CD4-positive, alpha-beta T cell treated with Interleukin-6 for 4 hours (primary cell): ENCODE measurements around the gene NEURL1B.

Source experiments
- DNase-seq: peaks from one replicate; pipeline ENCODE4 v3.0.0-alpha.2; 2020; ENCODE audit warnings: mixed read lengths

Gene NEURL1B

DNA sequence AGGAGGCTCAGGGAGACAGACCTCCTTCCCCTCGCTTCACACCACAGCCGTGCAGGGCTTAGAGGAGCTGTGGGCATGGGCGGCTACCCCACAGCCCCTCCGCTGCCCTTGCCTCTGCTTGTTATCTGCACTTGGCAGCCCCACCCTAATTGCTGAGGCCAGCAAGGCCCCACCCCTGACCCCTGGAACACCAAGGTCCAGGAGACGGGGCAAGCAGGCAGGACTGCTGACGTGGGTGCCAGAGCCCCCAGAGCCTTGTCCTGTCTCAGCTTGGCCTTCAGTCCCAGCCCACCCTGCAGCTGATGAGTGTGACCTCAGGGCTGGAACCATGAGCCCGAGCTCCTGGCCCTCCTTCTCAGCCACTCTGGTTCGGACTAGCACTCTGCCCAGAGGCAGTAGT, 29.1 kb upstream of the NEURL1B start:
- no peak for DNase-seq

DNA sequence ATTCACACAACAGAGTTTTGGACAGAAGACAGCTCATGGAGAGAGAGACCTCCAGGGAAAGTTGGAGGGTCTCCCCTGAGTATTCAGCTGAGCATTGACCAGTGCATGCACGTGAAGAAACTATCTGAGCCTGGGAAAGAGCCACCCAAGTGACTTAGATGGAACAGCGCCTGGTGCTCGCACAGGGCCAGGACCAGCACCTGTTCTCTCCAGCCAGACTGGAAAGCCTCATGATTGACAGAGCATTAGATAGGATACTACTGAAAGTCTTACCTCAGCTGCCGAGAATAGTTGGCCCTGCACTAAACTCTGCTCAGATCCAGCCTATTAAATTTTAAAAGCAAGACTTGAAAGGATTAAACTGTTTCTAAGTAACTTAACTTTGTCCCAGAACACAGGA, 28.3 kb upstream of the NEURL1B start:
- no peak for DNase-seq

DNA sequence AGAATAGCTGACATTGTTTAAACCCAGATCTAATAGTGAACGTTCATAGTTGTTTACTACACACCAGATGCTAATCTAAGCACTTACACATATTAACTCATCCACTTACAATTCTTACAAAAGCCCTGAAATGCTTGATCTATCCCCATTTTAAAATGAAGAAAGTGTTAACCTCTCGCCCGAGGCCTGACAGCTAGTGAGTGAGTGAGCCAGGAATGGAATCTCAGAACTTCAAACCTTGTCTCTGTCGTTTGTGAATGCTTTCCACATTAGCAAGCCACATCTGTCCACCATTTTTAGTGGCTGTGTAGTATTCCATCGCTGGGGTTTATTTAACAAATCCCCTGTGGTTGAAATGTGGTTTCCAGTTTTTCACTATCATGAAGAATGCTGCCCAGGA, 24.9 kb upstream of the NEURL1B start:
- no peak for DNase-seq

DNA sequence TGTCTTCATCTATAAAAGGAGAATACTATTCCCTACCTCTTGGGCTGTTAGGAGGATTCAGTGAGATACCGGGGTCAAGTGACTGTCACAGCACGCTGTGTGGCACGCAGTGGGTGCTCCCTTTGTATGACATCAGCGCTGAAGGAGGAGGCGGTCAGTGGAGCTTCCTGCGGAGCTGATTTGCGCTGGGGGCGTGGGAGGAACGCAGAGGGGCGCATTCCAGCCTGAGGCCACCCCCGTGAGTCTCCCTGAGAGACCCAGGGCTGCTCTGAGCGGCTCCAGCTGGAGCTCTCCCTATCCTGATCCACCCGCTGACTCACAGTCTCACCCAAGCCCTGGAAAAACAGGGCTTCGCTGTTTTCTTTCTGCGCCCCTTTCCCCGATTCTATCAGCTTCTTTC, 24.3 kb upstream of the NEURL1B start:
- no peak for DNase-seq

DNA sequence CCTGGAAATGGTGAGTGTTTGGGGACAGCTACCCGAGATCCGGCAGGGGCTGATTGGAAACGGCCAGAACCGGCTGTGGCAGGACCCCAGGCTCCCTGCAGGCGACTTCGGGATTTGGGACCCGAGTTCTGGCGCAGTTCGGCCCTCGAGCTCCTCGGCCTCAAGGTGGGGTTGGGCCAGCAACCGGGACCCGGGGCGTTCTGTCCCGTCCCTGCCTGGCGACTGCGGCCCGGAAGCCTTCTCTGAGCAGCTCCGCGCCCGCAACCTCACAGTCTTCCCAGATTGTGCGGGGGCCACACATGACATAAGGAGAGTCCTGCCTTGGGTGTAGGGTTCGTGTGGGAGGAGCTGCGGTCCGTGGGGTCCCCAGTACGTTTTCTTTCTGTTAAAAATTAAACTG, 23.2 kb upstream of the NEURL1B start:
- no peak for DNase-seq

DNA sequence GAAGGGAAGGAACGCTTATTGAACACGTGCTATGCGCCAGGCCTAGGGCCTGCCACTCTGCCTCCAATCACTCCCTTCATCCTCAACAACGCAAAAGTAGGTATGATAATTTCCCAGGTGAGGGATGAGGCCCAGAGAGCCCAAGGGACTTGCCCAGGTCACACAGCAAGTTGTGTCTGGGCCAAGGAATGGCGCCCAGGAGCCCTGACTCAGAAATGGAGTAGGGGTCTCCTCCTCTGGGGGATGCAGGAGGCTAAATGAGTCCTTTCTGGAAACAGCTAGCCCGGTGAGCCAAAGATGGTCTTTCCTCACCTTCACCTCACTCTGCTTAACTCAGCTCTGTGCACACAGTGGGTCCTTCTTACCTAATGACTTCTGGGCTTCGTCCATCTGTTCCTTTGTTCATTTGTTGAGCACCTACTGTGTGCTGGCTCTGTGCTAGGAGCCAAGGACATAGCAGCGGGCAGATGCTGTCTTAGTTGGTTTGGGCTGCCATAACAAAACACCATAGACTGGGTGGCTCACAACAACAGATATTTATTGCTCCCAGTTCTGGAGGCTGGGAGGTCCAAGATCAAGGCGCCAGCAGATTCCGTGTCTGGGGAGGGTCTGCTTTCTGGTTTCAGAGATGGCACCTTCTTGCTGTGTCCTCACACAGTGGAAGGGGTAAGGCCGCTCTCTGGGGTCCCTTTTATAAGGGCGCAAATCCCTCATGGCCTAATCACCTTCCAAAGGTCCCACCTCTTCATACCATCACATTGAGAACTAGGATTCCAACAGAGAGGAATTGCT, 22.3 kb upstream of the NEURL1B start:
- no peak for DNase-seq

DNA sequence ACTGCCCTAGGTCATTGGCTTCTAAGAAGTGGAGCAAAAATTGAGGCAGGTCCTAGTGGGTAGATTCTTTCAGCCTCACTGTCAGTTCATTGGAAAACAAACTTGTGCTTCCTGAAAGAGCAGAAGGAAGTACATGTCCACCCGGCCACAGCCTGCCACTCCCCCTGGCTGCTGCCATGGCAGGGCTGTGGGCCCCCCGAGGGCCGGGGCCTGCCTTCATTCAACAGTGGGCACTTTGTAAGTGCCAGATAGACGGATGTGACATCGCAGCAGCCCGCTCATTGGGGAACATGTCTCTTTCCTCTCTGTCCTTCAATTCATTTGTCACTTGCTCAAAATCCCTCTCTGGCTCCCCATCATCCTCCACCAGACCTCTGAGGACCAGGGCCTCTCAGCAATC, 20.6 kb upstream of the NEURL1B start:
- DNase-seq: no peak

DNA sequence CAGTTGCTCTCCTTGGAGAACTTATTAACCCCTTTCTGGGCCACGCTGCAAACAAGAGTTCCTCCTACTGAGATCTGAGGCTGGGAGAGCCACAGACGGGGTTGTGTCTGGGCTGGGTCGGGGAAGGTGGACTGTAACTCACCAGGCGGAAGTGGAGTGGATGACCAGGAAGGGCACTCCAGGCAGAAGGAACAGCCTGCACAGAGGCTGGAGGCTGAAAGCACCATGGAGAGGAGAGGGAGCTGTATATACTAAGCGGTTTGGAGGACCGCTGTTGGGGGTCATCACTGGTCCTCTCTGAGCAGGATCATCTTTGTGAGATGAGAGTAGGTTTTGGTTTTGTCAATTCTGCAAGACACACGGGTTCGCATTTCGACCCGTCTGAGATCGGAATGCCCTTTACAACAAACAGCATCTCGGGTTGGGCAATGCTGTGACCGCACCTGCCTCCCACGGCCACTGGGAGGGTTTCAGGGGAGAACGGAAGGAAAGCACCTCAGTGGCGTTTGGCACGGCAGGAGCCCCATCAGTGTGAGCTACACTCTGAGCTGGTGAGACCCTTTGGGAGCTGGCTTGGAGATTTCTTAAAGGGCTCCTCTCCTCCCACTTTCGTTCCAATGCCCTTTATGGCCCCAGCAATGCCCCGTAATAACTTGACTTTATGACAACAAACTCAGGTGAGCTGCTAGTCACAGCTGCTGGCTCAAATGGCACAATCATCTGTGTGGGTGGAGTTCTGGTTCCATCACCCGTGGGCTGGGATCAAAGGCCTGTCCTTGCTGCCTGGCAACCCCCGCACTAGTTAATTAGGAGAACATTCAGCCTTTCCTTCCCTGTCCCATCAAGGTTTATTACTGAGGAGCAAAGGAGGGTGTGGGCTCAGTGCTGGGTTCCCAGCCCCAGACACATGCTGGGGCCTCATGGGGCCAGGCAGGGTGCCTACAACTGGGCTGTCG, 18.7 kb upstream of the NEURL1B start:
- no peak for DNase-seq

DNA sequence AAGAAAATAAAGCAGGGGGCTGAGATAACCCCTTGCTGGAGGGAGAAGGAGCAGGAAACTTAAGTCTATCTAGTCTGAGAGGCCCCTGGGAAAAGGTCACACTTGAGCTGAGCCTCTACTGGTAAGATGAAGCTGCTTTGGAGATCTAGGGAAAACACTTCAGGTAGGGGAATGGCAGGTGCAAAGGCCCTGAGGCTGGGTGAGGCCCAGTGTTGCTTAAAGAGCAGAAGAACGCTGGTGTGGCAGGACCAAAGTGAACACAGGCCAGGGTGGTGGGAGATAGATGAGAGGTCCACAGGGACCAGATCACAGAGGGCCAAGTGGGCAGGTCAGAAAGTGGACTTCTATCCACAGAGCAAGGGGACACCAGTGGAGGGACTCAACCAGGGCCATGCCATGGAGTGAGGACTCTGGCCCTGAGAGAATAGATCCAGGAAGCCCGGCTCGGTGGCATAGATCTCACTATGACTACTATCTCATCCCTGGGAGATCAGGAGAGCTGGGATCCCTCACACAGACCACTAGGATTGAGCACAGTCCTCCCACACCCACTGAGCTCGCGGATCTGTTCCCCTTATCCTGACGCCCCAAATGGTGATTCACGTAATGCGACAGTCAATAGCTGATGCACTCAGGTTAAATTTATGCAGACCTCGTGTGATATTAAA, 17.6 kb upstream of the NEURL1B start:
- DNase-seq: no peak

DNA sequence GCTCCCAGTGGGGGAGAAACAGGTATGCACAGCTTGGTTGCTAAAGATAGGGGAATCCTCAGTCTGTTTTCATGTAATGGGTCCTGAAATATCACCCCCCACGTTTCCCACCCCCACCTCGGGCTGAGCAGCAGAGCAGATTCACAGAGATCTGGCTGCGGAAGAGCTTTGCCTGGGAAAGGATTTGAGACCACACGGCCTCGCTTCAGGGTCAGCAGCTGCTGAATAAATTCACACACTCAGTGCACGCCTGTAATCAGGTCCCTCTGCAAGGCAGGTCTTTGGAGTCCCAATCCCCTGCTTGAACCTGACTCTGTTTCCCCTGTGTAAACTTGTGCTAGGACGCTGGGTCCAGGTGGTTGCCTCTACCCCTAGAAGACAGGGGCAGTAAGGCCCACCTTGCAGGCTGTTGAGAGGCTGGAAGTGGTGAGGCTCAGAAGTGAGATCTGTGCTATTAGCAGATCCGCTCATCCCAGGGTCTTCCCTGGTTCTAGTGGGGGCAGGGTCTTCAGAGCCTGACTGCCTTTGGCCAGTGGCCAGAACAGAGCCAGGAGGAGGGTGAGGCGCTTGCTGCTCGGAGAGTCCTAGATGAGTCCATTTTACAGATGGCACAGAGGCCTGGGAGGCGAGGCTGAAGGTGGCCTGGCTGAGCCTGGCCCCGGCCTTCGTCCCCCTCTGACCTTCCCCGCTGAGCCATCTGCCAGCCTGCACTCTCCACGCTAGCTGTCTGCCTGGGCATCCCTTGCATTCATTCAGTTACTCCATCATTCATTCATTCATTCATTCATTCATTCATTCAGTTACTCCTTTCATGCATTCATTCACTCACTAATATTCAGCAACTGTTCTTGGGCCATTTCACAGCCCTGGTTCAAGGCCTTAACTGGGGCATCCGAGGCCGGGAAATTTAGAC, 16.7 kb upstream of the NEURL1B start:
- no peak for DNase-seq

DNA sequence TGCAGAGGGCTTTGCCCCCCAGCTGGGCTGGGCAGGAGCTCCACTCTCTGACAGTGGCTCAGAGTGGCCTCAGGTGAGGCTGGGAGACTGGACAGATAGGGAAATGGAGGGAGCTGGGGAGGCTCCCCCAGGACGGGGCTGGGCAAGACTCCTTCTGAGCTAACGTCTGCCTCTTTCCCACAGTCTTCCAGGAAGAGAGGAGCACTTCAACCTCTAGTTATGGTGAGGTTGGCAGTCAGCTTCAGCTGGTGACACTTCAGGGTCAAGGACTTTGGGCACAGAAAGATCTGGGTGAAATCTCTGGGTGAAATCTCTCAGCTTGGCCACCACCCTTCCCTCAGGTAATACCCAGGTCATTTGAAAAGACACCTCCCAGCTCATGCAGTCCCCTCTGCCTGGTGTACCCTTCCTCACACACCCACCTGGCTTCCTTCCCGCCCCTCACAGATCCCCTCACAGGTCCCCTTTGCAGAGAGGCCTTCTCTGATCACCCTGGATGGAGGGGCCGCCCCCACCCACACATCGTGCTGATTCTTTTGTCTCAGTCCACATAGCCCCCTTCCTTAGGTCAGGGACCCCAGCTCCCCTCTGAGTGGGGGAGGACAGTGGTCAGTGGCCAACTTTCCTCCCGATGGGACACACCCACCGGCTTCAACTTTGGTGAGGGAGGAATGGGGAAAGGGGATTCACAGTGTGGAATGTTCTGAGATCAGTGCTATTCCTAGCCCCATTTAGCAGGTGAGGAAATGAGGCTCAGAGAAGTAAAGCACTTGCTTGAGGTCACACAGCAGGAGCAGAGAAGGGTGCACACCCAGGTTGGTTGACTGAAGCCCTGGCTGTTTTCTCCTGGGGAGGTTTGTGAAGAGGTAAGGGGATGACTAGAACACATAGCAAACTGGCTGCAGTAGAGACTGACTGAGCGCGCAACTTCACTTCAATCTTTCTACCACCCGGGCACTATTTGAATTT, 15.8 kb upstream of the NEURL1B start:
- no peak for DNase-seq

DNA sequence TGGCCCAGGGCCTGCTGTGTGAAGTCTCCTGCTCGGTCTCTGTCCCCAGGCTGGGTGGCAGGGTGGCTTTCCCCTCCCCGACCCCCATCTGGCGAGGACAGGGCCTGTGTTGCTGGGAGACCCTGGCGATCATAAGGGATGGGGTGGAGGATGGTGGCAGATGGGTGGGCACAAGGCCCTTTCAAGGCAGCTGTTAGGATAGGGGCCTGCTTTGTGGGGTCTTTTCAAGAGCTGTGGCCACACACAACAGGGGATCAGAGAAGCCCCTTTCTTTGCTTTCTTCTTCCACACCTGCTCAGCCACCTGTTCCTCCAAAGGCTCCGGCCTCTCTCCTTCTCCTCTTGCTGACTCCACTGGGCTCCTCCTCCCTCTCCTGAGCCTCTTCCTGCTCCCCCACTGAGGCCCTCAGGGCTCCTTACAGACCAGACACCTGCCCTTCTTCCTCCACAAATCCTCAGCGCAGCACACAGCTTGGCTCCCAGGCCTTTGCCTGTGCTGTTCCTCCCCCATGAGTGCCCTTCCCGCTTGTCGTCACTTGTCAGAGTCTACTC, 15.0 kb upstream of the NEURL1B start:
- DNase-seq: no peak

DNA sequence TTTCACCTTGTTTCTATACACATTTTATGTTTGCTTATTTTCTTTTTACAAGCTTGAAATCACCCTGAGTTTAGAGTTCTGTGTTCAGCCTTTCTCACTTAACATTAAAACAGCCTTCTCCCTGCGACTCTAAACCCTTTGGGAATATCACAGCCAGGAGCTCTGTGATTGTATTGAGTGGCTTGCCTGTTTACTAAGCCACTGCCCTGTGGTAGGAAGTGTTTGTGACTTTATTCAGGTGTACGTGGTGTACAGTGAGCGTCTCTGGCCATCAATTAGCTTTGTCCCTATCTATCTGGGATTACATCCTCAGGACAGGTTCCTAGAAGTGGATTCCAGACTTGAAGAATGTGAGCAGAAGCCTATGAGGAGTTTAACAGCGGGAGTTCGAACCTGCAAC, 11.0 kb upstream of the NEURL1B start:
- DNase-seq: no peak

DNA sequence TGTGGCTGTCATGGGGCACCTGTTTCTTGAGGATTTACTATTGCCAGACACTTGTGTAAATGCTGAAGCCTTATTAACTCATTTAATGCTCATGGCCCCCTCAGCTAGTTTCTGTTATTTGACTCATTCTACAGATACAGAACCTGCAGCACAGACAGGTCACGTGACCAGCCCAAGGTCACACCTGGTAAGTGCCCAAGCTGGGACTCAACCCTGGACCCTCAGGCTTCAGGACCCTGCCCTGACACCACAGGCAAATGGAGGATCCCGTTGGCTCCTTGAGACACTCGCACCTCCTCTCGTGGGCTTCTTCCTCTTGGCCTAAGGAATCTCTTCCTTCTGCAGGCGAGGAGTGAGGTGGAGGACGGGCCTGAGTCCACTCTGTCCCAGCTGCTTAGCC, 10.6 kb upstream of the NEURL1B start:
- DNase-seq: no peak

DNA sequence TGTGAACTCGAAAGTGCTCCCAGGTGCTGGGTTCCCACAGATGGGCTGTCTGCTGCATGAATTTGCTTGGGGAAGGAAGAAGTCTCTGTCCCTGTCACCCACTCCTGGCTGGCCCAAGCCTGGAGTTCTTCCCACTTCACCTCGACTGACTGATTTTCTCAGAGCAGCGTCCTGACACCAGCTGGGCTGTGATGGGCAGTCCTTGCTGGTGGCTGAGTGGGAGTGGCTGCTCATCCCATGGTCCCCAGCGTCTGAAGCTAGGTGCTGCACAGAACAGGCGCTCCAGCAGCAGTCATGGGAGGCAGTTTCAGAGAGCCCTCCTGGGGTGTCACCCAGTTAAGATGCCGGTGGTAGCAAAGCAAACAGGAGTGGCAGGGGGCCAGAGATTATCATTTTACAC, 10.1 kb upstream of the NEURL1B start:
- DNase-seq: no peak

DNA sequence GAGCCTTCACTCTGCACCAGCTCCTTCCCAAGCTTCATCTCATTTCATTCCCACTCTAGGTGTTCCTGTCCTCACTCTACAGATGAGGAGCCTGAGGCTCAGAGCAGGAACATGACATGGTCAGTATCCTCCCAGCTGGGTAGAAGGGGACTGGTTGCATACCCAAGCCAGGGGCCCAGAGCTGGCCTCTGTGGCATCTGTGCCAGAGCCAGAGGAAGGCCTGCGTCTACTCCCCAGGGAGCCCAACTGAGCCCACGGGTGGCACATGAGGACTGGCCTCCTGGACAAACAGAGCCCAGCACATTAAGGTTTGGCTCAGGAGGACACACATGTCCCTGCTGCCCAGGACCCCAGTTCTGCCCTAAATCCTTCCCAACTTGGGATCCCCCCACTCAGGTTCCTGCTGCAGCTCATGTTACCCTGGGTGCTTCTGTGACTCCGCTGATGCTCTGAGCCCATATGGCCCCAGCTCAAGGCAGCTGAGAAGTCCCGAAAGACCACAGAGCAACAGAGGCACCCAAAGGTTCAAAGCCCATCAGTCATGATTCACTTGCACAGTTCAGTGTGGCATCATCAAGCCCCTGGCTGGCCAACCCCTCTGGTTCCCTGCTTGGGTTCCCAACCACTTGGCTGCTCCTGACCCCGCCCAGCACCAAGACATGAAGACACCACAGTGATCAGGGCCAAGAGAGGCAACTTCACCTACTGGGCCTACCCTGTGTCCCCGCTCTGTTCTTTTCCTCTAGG, 8.5 kb upstream of the NEURL1B start:
- no peak for DNase-seq

DNA sequence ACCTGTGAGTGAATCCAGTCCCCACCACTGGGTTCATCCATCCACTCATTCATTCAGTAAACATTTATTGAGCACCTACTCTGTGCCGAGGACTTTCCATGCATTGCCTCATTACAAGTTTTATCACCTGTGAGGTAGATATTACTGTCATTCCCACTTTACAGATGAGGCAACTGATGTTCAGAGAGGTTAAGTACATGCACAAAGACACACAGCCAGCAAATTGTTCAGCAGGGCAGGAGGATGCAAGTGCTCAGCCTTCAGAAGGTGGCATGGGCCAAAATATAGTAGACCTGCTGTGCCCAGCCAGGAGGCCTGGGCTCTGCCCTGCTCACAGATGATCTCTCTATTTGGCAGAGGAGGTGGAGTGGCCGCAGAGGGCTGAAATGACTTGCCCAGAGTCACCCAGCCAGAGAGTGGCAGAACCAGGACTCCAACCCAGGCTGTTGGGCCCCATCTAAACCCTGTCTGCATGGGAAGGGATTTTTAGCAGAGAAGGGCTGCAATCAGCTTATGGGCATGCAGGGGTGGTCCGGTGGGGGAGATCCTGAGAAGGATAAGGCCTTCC, 7.6 kb upstream of the NEURL1B start:
- DNase-seq: no peak

DNA sequence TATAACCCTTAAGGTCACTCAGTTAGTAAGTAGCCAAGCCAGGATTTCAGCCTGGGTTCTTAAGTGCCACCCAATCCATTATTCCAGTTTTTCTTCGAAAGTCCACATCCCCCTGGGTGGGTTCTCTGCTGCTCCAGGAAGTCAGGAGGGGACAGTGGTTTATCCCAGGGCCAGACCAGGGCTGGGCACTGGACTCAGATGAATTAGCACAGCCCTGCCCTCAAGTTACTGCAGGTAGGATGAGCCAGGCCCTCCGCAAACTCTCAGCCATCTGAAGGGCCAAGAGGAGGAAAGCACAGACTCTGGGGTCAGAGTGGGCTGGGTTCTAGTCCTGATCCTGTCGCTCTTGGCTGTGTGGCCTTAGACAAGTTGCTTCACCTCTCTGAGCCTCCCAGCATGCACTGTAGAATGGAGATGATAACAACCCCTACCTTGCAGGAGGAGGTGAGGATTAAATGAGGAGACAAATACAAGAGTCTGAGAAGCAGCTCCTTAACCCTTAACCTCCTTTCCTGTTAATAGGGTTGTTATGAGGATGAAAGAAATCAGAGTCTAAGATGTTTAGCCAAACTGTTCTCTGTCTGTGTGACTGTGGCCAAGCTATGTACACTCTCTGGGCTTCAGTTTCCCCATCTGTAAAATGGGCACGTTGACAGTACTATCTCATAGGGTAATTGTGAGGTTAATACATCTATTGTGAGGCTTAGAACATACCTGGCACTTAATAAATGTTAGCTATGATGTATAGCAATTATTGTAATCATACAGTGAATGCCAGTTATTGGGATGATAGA, 6.8 kb upstream of the NEURL1B start:
- DNase-seq: no peak

DNA sequence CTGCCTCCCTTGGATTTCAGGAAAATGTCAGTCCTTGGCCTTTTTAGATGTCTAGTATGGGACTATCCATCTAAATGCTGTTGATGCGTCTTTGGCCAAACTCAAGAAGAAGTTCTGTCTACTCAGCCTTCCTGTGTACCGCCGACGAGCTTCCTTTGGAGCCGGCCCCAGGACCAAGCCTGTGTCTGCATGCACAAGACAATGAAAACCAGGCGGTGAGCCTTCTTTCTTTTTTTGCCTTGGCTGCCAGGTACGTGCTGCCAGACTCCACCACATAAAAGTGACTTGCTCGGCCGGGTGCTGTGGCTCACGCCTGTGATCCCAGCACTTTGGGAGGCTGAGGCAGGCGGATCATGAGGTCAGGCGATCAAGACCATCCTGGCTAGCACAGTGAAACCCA, 6.0 kb upstream of the NEURL1B start:
- no peak for DNase-seq
